PC-3 (cell line): ENCODE results near the gene UTP14C. TPM values are rescaled to one million over a fixed set of nuclear protein-coding genes. Genes with fewer than 3 reads are reported as not detected.
"Not testable (repeated sequence)": the region's sequence is repeated elsewhere in the genome, so short reads cannot be mapped to it uniquely, and the experiment has no call there.

ENCODE experiments used
- ATAC-seq: fragments of 200-7000 bp; cut with Tn5 transposase; 2 replicates; pipeline ENCODE4 v1.9.1; 2020; ENCODE audit warnings: mild to moderate bottlenecking, moderate library complexity
- BruUV-seq: library from RNA; stranded (reverse); fragments of 400-500 nt; replicated peaks from 2 replicates; lab custom pipeline; 2021; lab: Mats Ljungman, UMichigan
- CTCF ChIA-PET: fragments of 300-600 bp; sonication (Branson Sonifier 250); formaldehyde crosslinking; loops from one replicate; lab custom pipeline; 2022; ENCODE audit warnings: antibody characterized with exemption; lab: Charles Lee
- POLR2A ChIA-PET: fragments of 300-600 bp; sonication (Branson Sonifier 250); formaldehyde crosslinking; loops from one replicate; lab custom pipeline; 2022; ENCODE audit warnings: antibody characterized with exemption; ENCODE audit not compliant: unreplicated experiment; lab: Charles Lee
- DNase-seq: peaks from one replicate; pipeline ENCODE4 v3.0.0-alpha.2; 2015
- H2AFZ ChIP-seq: fragments of 300-600 bp; sonication (generic); 2 replicates; pipeline ENCODE4 v1.6.0; 2016; ENCODE audit warnings: antibody characterized with exemption, low read length
- H3F3A ChIP-seq: fragments of 300-600 bp; sonication (generic); one replicate; pipeline ENCODE4 v1.6.0; 2017; ENCODE audit warnings: antibody characterized with exemption, low read length, control low read depth, mild to moderate bottlenecking; ENCODE audit not compliant: unreplicated experiment
- H3K27ac ChIP-seq: fragments of 300-600 bp; sonication (generic); 2 replicates; pipeline ENCODE4 v1.5.1; 2016; ENCODE audit warnings: mild to moderate bottlenecking, low read length
- H3K27me3 ChIP-seq: fragments of 300-600 bp; sonication (generic); 2 replicates; pipeline ENCODE4 v1.6.1; 2016; ENCODE audit warnings: low read length, mixed read lengths
- H3K36me3 ChIP-seq: fragments of 300-600 bp; sonication (generic); 2 replicates; pipeline ENCODE4 v1.6.1; 2016; ENCODE audit warnings: low read depth, mixed run types, low read length, mixed read lengths
- H3K4me1 ChIP-seq: fragments of 300-600 bp; sonication (generic); 2 replicates; pipeline ENCODE4 v1.5.1; 2016; ENCODE audit warnings: low read length; ENCODE audit not compliant: insufficient read depth
- H3K4me2 ChIP-seq: fragments of 300-600 bp; sonication (generic); 2 replicates; pipeline ENCODE4 v1.6.0; 2016; ENCODE audit warnings: low read length
- H3K4me3 ChIP-seq: fragments of 300-600 bp; sonication (generic); 2 replicates; pipeline ENCODE4 v1.5.1; 2016; ENCODE audit warnings: mild to moderate bottlenecking, low read length, mixed read lengths
- H3K79me2 ChIP-seq: fragments of 300-600 bp; sonication (generic); 2 replicates; pipeline ENCODE4 v1.6.1; 2017; ENCODE audit warnings: low read length, mixed read lengths
- H3K9ac ChIP-seq: fragments of 300-600 bp; sonication (generic); 2 replicates; pipeline ENCODE4 v1.6.0; 2016; ENCODE audit warnings: mild to moderate bottlenecking, low read length
- H3K9me2 ChIP-seq: fragments of 300-600 bp; sonication (generic); replicated peaks from 2 replicates; pipeline ENCODE4 v1.6.1; 2016; ENCODE audit warnings: mixed run types, low read length, mixed read lengths
- H3K9me3 ChIP-seq: fragments of 300-600 bp; sonication (generic); 2 replicates; pipeline ENCODE4 v1.6.1; 2016; ENCODE audit warnings: low read length, mixed read lengths
- H4K20me1 ChIP-seq: fragments of 300-600 bp; sonication (generic); 2 replicates; pipeline ENCODE4 v1.6.1; 2016; ENCODE audit warnings: low read length, mixed read lengths
- CTCF ChIP-seq: fragments of 300-600 bp; sonication (generic); conservative IDR thresholded peaks from 2 replicates; pipeline ENCODE4 v1.5.1; 2017; ENCODE audit warnings: antibody characterized with exemption, low read depth, mild to moderate bottlenecking, low read length
- EZH2 ChIP-seq: fragments of 300-600 bp; sonication (generic); IDR thresholded peaks from one replicate; pipeline ENCODE4 v1.6.1; 2017; ENCODE audit warnings: antibody characterized with exemption, mild to moderate bottlenecking, low read length; ENCODE audit not compliant: unreplicated experiment
- EZH2phosphoT487 ChIP-seq: fragments of 300-600 bp; sonication (generic); IDR thresholded peaks from 2 replicates; pipeline ENCODE4 v1.6.1; 2018; ENCODE audit warnings: mild to moderate bottlenecking, antibody characterized with exemption, low read length, borderline replicate concordance
- intact Hi-C: fragments of 100-400 bp; cut with micrococcal nuclease; formaldehyde crosslinking; loops from 2 replicates; pipeline ENCODE4 v1.9.0; 2023
- total RNA-seq: library from RNA; depleted of rRNA; stranded (reverse); fragments of >200 nt; gene quantifications from 2 replicates; pipeline ENCODE4 v1.2.3, GENCODE V29; 2014

The UTP14C gene
- total RNA-seq, 1 experiment from 2014 or later, result 5.0 TPM

GRCh38 chr13:51980908-51981307 lies 43.6 kb upstream of the UTP14C start:
- no TSS peak for BruUV-seq
- Histone ChIP-seq H3K79me2 (no peaks in the 10 kb centered on the region), H4K20me1 (no peaks in the 10 kb centered on the region), H3K36me3 (no peaks in the 10 kb centered on the region), H3K9ac (no peak overlapping the region), H3K4me3 (no peak overlapping the region), H2AFZ (no peak overlapping the region), H3F3A (no peaks in the 10 kb centered on the region), H3K4me2 (no peak overlapping the region), H3K27ac (no peak overlapping the region), H3K27me3 (no peaks in the 10 kb centered on the region), H3K4me1 (no peaks in the 10 kb centered on the region), H3K9me3 (no peaks in the 10 kb centered on the region), H3K9me2 (no peaks in the 10 kb centered on the region)
- ChIA-PET POLR2A (no interaction called here), CTCF (no interaction called here)
- intact Hi-C loops, result no loop called here
- DNase-seq, result no peak
- ATAC-seq, result no peak
- TF ChIP-seq EZH2, result no peak
- TF ChIP-seq EZH2phosphoT487, result no peak
- TF ChIP-seq CTCF, result no peak

- H3K4me3 ChIP-seq, result no peak overlapping the region
- H4K20me1 ChIP-seq, result no peaks in the 10 kb centered on the region
- no peak overlapping the region for H3K9ac ChIP-seq
- no peaks in the 10 kb centered on the region for H3K4me1 ChIP-seq
- H3K4me2 ChIP-seq, result no peak overlapping the region
- DNase-seq, result no peak
- H2AFZ ChIP-seq, result no peak overlapping the region
- H3K9me2 ChIP-seq, result no peaks in the 10 kb centered on the region
- TF ChIP-seq CTCF (no peak), EZH2 (no peak), EZH2phosphoT487 (no peak)
- H3K9me3 ChIP-seq, result no peaks in the 10 kb centered on the region
- ChIA-PET CTCF (no interaction called here), POLR2A (no interaction called here)
- intact Hi-C loops, result no loop called here
- no peaks in the 10 kb centered on the region for H3K27me3 ChIP-seq
- no TSS peak for BruUV-seq
- H3F3A ChIP-seq, result no peaks in the 10 kb centered on the region
- H3K27ac ChIP-seq, result no peak overlapping the region
- no peaks in the 10 kb centered on the region for H3K79me2 ChIP-seq
- no peaks in the 10 kb centered on the region for H3K36me3 ChIP-seq
- ATAC-seq, result no peak
Observed at GRCh38 chr13:51981355-51981754, 43.1 kb upstream of the UTP14C start.

- H3K9me2 ChIP-seq, H3K9ac ChIP-seq, H3K27ac ChIP-seq, CTCF ChIA-PET, H3K27me3 ChIP-seq, H3K4me2 ChIP-seq, ATAC-seq, intact Hi-C loops, DNase-seq, H3K9me3 ChIP-seq, H4K20me1 ChIP-seq, POLR2A ChIA-PET, H3K79me2 ChIP-seq, H2AFZ ChIP-seq, BruUV-seq, H3K4me3 ChIP-seq, H3K36me3 ChIP-seq, H3K4me1 ChIP-seq, H3F3A ChIP-seq: not testable (repeated sequence)
Observed at GRCh38 chr13:51983292-51983691, 41.2 kb upstream of the UTP14C start.

GRCh38 chr13:51984904-51985303 lies 39.6 kb upstream of the UTP14C start:
- H3K4me1 ChIP-seq, H3K9me2 ChIP-seq, H3F3A ChIP-seq, intact Hi-C loops, POLR2A ChIA-PET, H3K27me3 ChIP-seq, H3K79me2 ChIP-seq, H3K4me2 ChIP-seq, H3K27ac ChIP-seq, CTCF ChIA-PET, BruUV-seq, H3K9me3 ChIP-seq, DNase-seq, H3K36me3 ChIP-seq, H3K9ac ChIP-seq, H3K4me3 ChIP-seq, H4K20me1 ChIP-seq, H2AFZ ChIP-seq, ATAC-seq: not testable (repeated sequence)
